ENCODE measurements around the gene DDC.

DNA sequence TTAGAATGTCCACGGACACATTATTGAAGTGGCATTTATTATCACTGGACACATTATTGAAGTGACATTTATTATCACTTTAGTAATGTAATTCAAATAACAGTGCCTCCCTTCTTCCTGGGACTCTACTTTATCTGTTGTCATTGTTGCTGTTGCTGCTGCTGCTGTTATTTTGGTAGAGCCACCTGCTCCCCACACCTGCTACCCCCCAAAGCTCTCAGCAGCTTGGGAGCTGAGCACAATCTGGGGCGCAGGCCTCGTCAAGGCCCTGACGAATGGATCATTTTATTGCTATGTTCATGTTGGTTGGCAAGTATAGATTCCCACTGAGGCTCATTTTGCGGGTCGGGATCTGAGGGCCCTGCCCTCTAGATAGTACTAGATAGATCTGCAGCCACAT lies 139.9 kb downstream of the DDC start:
- no peak for TF ChIP-seq POLR2A (IDR thresholded peaks at IDR 0.05)
- TF ChIP-seq, protein P1, sequence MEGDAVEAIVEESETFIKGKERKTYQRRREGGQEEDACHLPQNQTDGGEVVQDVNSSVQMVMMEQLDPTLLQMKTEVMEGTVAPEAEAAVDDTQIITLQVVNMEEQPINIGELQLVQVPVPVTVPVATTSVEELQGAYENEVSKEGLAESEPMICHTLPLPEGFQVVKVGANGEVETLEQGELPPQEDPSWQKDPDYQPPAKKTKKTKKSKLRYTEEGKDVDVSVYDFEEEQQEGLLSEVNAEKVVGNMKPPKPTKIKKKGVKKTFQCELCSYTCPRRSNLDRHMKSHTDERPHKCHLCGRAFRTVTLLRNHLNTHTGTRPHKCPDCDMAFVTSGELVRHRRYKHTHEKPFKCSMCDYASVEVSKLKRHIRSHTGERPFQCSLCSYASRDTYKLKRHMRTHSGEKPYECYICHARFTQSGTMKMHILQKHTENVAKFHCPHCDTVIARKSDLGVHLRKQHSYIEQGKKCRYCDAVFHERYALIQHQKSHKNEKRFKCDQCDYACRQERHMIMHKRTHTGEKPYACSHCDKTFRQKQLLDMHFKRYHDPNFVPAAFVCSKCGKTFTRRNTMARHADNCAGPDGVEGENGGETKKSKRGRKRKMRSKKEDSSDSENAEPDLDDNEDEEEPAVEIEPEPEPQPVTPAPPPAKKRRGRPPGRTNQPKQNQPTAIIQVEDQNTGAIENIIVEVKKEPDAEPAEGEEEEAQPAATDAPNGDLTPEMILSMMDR (IDR thresholded peaks at IDR 0.05): no peak

All from esophagus squamous epithelium (tissue), 4 donors.